GM15510 (cell line): ENCODE measurements around the gene HSCB.
A peak's percentile ranks its signal among the peaks of the same experiment; 100 is the strongest.

Experiments
- POLR2A ChIP-seq: IDR thresholded peaks from 3 replicates; pipeline ENCODE4 v1.6.1; 2011; ENCODE audit warnings: borderline replicate concordance; ENCODE audit not compliant: insufficient read length; ENCODE audit errors: extremely low read depth

The HSCB gene

GRCh38 chr22:28772633-28773460 is 31.0 kb downstream of the HSCB start, which contains the start of gene CCDC117:
TSS of gene CCDC117 (plus strand) at chr22:28772695. CDS start at chr22:28772850, 155 bp downstream.
- TF ChIP-seq POLR2A = peak; percentile 87

GRCh38 chr22:28773461-28773867 is 31.6 kb downstream of the HSCB start:
- no peak for TF ChIP-seq POLR2A

DNA sequence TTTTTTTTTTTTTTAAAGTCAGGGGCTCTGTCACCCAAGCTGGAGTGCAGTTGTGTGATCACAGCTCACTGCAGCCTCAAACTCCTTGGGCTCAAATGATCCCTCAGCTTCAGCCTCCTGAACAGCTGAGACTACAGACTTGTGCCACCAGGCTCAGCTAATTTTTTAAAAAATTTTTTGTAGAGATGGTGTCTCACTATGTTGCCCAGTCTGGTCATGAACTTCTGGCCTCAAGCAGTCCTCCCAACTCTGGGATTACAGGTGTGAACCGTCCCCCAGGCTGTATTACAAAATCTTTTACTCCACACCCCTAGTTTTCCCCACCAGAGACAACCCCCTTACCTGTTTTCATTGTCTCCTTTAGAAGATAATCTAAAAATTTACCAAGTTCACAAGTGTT is 32.5 kb downstream of the HSCB start:
- no peak for TF ChIP-seq POLR2A

GRCh38 chr22:28779833-28780232 is 38.0 kb downstream of the HSCB start:
- TF ChIP-seq POLR2A = no peak

- TF ChIP-seq POLR2A = no peak
Measured at GRCh38 chr22:28780296-28780695, 38.5 kb downstream of the HSCB start.

GRCh38 chr22:28783786-28784671 is 42.2 kb downstream of the HSCB start:
- no peak for TF ChIP-seq POLR2A

- TF ChIP-seq POLR2A = no peak
Measured at GRCh38 chr22:28788601-28789000, 46.8 kb downstream of the HSCB start.

- TF ChIP-seq POLR2A = no peak
Measured at GRCh38 chr22:28791124-28791523, 49.3 kb downstream of the HSCB start.

DNA sequence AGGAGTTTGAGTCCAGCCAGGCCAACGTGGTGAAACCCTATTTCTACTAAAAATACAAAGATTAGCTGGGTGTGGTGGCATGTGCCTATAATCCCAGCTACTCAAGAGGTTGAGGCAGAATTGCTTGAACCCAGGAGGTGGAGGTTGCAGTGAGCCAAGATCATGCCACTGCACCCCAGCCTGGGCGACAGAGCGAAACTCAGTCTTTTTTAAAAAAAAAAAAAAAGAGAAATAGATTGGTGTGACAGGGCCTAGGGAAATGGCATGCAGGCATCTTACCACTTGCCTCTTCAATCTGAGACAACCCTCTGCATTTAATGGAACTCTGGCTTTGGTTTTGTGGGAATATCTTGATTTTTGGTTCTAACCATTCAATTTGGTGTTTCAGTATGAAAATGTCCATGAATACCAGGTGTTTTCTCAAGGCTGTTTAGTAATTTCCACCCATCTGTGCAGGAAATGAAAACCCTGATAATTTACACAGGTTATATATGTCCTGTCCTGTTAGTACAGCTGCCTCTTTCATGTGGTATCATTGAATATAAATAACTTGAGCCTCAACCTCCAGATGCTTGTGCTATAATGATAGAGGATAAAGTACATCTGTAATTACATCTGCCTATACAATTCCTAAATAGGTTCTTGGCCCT is 50.1 kb downstream of the HSCB start:
- TF ChIP-seq POLR2A = no peak

GRCh38 chr22:28792491-28793383 is 50.9 kb downstream of the HSCB start:
- peak; percentile 12 for TF ChIP-seq POLR2A

DNA sequence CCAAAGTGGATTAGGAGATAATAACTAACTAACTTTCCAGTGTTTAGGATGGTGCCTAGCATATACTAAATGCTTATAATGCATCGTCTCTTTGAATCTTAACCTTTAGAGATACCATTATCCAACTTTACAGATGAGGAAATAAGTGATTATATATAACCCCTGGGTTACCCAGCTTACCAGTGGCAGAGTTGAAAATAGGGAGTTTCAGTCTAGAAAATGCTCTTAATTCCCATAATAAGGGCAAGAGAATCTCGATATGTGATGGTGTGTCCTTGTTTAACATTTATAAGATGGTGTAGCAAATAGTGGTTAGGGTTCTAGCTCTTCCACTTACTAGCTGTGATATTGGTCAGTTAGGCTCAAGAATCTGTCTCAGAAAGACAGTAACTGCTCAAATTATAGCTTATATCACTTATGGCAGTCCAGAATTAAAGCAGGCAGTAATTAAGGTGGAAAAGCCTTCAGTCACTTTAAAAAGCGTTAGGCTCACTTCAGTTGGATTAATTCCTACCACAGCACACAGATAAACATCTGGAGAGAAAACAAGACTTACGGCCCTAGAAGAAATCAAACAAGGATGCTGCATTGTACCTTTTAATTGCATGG is 52.2 kb downstream of the HSCB start:
- no peak for TF ChIP-seq POLR2A

GRCh38 chr22:28795071-28795693 is 53.3 kb downstream of the HSCB start:
- no peak for TF ChIP-seq POLR2A

DNA sequence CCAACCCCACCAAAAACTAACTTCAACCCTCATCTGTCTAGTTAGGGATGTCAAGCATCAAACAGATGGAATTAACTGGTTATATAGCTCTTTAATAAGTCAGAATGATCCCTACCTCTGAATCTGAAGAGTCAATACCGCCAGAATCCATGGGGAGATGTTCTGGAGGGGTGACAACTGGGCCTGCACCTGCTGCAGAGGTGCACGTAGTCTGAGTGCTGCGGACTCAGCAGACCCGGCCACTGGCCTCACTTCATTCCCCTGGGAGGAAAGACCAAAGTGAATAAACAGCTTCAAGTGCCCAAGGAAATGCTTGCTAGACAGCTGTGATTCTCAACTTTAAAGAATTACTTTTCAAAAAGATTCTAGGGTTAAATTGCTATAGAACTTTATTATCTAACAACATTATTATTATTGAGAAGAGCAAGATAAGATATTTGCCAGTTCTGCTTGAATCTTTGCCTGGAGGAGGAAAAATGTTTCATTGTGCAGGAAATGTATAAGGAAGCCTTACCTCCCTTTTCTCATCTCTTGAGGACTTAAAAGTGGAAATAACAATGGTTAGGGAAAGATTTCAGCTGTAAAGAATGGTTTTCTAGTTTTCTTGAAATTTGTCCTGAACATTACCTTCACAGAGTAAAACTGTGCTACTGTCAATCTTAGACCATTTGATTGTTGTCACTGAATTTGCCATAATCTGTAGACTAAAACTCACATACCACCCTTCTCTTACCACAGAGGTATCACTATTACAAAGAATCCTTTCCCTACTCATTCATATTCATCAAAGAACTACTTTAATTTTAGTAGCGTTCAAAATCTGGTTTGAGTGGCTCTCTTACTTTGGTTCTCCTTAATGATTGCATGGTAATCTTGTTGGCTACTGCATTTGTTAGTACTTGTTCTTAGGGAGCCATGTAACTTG is 54.4 kb downstream of the HSCB start:
- TF ChIP-seq POLR2A = no peak
